Colonic mucosa (tissue), 4 donors: ENCODE data around the gene ABAT. TPM values are rescaled to one million over a fixed set of nuclear protein-coding genes. Genes with fewer than 3 reads are reported as not detected.

Experiments
- DNase-seq: peaks from one replicate; pipeline ENCODE4 v3.0.0-alpha.2; 2020
- H3K27ac ChIP-seq: fragments of 200-600 bp; one replicate; pipeline ENCODE4 v1.8.0; 2021
- H3K27me3 ChIP-seq: fragments of 200-600 bp; one replicate; pipeline ENCODE4 v1.8.0; 2021
- H3K36me3 ChIP-seq: fragments of 200-600 bp; one replicate; pipeline ENCODE4 v1.8.0; 2021
- H3K4me1 ChIP-seq: fragments of 200-600 bp; one replicate; pipeline ENCODE4 v1.8.0; 2021; ENCODE audit warnings: mild to moderate bottlenecking
- H3K4me3 ChIP-seq: fragments of 200-600 bp; one replicate; pipeline ENCODE4 v1.8.0; 2021
- H3K9ac ChIP-seq, 2 donors: one replicate each; pipeline ENCODE4 v1.7.0; 2013; ENCODE audit warnings: control low read depth in 2 of 2, low read depth in 2 of 2, low read length in 2 of 2
- H3K9me3 ChIP-seq: fragments of 200-600 bp; one replicate; pipeline ENCODE4 v1.8.0; 2021
- CTCF ChIP-seq: fragments of 200-600 bp; IDR thresholded peaks from one replicate; pipeline ENCODE4 v1.8.0; 2022; ENCODE audit warnings: antibody characterized with exemption, mild to moderate bottlenecking
- intact Hi-C: fragments of 100-400 bp; cut with DNase I; formaldehyde crosslinking; loops from one replicate; pipeline ENCODE4 v1.14.1; 2022
- total RNA-seq, 2 donors: library from RNA; stranded (reverse); fragmentation: NEBNext Ultra II Directional in 1 of 2; extraction: Animal tissue kit (Norgen Biotek cat#: 25700) in 1 of 2; gene quantifications; one replicate each; pipeline ENCODE4 v1.2.1, GENCODE V29; 2021
- donor health status: healthy.
- donor health status: DM: no; HTN: no; CAD: no.
- donor health status: DM: no; HTN: no; CAD: no.

Gene ABAT
- total RNA-seq, 2 donors from 2014 or later = 12.9 to 25.6 TPM

GRCh38 chr16:8758022-8758421, 83.6 kb downstream of the ABAT start:
- TF ChIP-seq CTCF = no peak
- Histone ChIP-seq H3K27me3 (no peaks in the 10 kb centered on the region), H3K4me3 (no peak overlapping the region), H3K9me3 (no peaks in the 10 kb centered on the region), H3K4me1 (no peaks in the 10 kb centered on the region), H3K36me3 (no peaks in the 10 kb centered on the region), H3K9ac (no peak overlapping the region), H3K27ac (no peak overlapping the region)
- intact Hi-C loops = no loop called here
- DNase-seq = no peak

- no peak overlapping the region for H3K9ac ChIP-seq
- no peaks in the 10 kb centered on the region for H3K27me3 ChIP-seq
- no peaks in the 10 kb centered on the region for H3K36me3 ChIP-seq
- no peaks in the 10 kb centered on the region for H3K9me3 ChIP-seq
- no peaks in the 10 kb centered on the region for H3K4me1 ChIP-seq
- no peak overlapping the region for H3K27ac ChIP-seq
- no peak for TF ChIP-seq CTCF
- DNase-seq = no peak
- intact Hi-C loops = loop anchor here (10.0 kb wide), 1 partner anchor 45 kb away; no protein-coding TSS in a partner anchor
- H3K4me3 ChIP-seq = no peak overlapping the region
Observed at GRCh38 chr16:8760021-8760420, 85.6 kb downstream of the ABAT start.

- intact Hi-C loops = loop anchor here (10.0 kb wide), 1 partner anchor 46 kb away; no protein-coding TSS in a partner anchor
- no peaks in the 10 kb centered on the region for H3K36me3 ChIP-seq
- no peaks in the 10 kb centered on the region for H3K9me3 ChIP-seq
- H3K27ac ChIP-seq = no peak overlapping the region
- TF ChIP-seq CTCF = no peak
- no peaks in the 10 kb centered on the region for H3K4me1 ChIP-seq
- H3K9ac ChIP-seq = no peak overlapping the region
- no peak overlapping the region for H3K4me3 ChIP-seq
- no peaks in the 10 kb centered on the region for H3K27me3 ChIP-seq
- DNase-seq = no peak
Observed at GRCh38 chr16:8761078-8761477, 86.7 kb downstream of the ABAT start.

- H3K27me3 ChIP-seq = no peaks in the 10 kb centered on the region
- no peak overlapping the region for H3K4me3 ChIP-seq
- H3K9me3 ChIP-seq = no peaks in the 10 kb centered on the region
- no peak overlapping the region for H3K9ac ChIP-seq
- H3K4me1 ChIP-seq = no peaks in the 10 kb centered on the region
- H3K36me3 ChIP-seq = no peaks in the 10 kb centered on the region
- no peak overlapping the region for H3K27ac ChIP-seq
- TF ChIP-seq CTCF = no peak
- intact Hi-C loops = loop anchor here (10.0 kb wide), 1 partner anchor 47 kb away; no protein-coding TSS in a partner anchor
- DNase-seq = no peak
Observed at GRCh38 chr16:8762254-8762653, 87.8 kb downstream of the ABAT start.

- Histone ChIP-seq H3K4me1 (no peaks in the 10 kb centered on the region), H3K9me3 (no peaks in the 10 kb centered on the region), H3K36me3 (no peaks in the 10 kb centered on the region), H3K27ac (no peak overlapping the region), H3K4me3 (no peak overlapping the region), H3K9ac (no peak overlapping the region), H3K27me3 (no peaks in the 10 kb centered on the region)
- DNase-seq = no peak
- TF ChIP-seq CTCF = no peak
- intact Hi-C loops = loop anchor here (10.0 kb wide), 1 partner anchor 48 kb away; no protein-coding TSS in a partner anchor
Observed at GRCh38 chr16:8763083-8763482, 88.7 kb downstream of the ABAT start.
